ENCODE data around the gene RPRD1B. TPM values are rescaled to one million over a fixed set of nuclear protein-coding genes. Genes with fewer than 3 reads are reported as not detected.

RPRD1B gene
- polyA plus RNA-seq, 1 experiment = 23.7 TPM

GRCh38 chr20:38125157-38126056 lies 91.9 kb downstream of the RPRD1B start:
- DNase-seq (ENCODE audit: low read depth, low spot score) = no peak
- Histone ChIP-seq H3K4me3 (ENCODE audit: low read depth, low read length) (no peak overlapping the region), H3K9me3 (ENCODE audit: control insufficient read depth, insufficient read depth, low read length) (no peaks in the 10 kb centered on the region; the same call in 1 of the 2 replicates), H3K27me3 (ENCODE audit: control insufficient read depth, insufficient read depth, low read length) (no peaks in the 10 kb centered on the region), H3K27ac (ENCODE audit: low read depth, low read length) (peak overlapping the region; percentile 12)
- POLR2A ChIA-PET = interaction anchor here (1.0 kb wide), 2 partner anchors 41 to 52 kb away, joined by 3 to 6 read pairs; no protein-coding TSS in a partner anchor
- TF ChIP-seq CTCF (IDR thresholded peaks at IDR 0.05; ENCODE audit: low read depth, low read length) = peak; percentile 28; the same call in 1 of the 2 replicates
- CTCF ChIA-PET = interaction anchor here (1.0 to 1.7 kb wide), 2 partner anchors 52 to 98 kb away, joined by 5 read pairs; no protein-coding TSS in a partner anchor

GRCh38 chr20:38126146-38126921 lies 92.8 kb downstream of the RPRD1B start:
- no peaks in the 10 kb centered on the region; the same call in 1 of the 2 replicates for H3K9me3 ChIP-seq (ENCODE audit: control insufficient read depth, insufficient read depth, low read length)
- peak overlapping the region; percentile 71 for H3K27ac ChIP-seq (ENCODE audit: low read depth, low read length)
- DNase-seq (ENCODE audit: low read depth, low spot score) = no peak
- ChIA-PET CTCF (interaction anchor here (0.6 to 1.7 kb wide), 5 partner anchors 51 to 282 kb away, joined by 3 to 5 read pairs (median 3); no protein-coding TSS in a partner anchor), POLR2A (interaction anchor here (1.0 to 1.3 kb wide), 2 partner anchors 42 to 53 kb away, joined by 3 to 6 read pairs (median 4); no protein-coding TSS in a partner anchor)
- H3K27me3 ChIP-seq (ENCODE audit: control insufficient read depth, insufficient read depth, low read length) = no peaks in the 10 kb centered on the region
- no peak for TF ChIP-seq CTCF (IDR thresholded peaks at IDR 0.05; ENCODE audit: low read depth, low read length)
- H3K4me3 ChIP-seq (ENCODE audit: low read depth, low read length) = no peak overlapping the region

DNA sequence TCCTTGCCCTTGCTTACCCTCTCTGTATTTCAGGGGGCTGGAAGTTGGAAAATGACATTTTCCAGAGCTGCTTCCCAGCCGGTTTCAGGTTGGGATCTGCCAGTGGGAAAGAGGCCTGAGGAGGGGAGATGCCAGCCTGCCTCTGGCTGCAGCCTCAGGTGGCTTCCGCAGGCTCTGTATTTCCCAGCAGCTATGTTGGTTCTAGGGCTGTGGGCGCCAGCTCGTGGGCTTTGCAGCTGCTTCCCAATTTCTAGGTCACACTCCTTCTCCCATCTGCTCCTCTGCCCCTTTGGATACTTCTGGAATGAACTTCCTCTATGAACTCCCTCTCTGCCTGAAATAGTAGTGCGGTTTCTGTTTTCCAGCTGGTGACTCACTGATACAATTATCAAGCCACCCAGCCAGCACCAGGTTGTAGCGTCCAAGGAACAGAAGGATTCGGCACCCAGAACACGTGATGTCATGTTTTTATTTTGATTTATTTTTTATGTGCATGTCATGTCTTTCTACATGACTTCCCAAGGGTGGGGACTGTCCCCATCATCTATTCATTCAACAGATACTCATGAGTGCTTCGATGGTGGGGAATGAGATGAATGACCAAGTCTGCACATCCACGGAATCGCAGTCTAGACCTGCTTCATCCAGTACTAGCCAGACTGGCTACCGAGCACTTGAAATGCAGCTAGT lies 93.5 kb downstream of the RPRD1B start:
- Histone ChIP-seq H3K4me3 (ENCODE audit: low read depth, low read length) (no peak overlapping the region), H3K27ac (ENCODE audit: low read depth, low read length) (peak overlapping the region; percentile 71), H3K9me3 (ENCODE audit: control insufficient read depth, insufficient read depth, low read length) (no peaks in the 10 kb centered on the region; the same call in 1 of the 2 replicates), H3K27me3 (ENCODE audit: control insufficient read depth, insufficient read depth, low read length) (no peaks in the 10 kb centered on the region)
- ChIA-PET POLR2A (interaction anchor here (0.8 to 1.3 kb wide), 2 partner anchors 13 to 54 kb away, joined by 4 read pairs; no protein-coding TSS in a partner anchor), CTCF (interaction anchor here (0.6 to 1.7 kb wide), 5 partner anchors 52 to 281 kb away, joined by 3 to 5 read pairs (median 3); no protein-coding TSS in a partner anchor)
- no peak for TF ChIP-seq CTCF (IDR thresholded peaks at IDR 0.05; ENCODE audit: low read depth, low read length)
- no peak for DNase-seq (ENCODE audit: low read depth, low spot score)

DNA sequence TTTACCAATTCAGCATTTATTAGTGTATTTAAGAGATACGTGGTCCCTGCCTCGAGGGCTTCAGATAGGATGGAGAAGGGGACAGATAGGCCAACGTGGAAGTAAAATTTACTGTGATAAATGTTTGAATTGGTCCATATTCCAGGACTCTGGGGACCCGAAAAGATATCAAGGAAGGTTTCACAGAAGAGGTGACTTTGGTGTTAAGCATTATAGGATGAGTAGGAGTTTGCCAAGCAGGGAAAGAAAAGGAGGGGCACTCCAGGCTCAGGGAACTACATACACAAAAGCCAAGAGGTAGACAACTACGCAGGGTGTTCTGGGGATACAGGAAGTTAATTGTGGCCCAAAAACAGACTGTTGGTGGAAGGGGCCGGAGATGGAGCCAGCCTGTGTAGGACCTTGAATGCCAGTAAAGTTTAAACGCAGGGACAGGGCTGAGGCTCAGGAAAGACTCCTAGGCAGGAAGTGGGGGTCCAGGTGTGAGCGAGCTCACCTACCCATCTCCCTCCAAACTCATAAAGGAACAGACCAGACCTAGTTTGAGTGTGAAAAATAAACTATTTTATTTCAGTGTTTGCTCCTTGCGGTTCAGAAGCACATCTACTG lies 94.5 kb downstream of the RPRD1B start:
- Histone ChIP-seq H3K9me3 (ENCODE audit: control insufficient read depth, insufficient read depth, low read length) (no peaks in the 10 kb centered on the region; the same call in 1 of the 2 replicates), H3K27ac (ENCODE audit: low read depth, low read length) (peak overlapping the region; percentile 48), H3K4me3 (ENCODE audit: low read depth, low read length) (no peak overlapping the region), H3K27me3 (ENCODE audit: control insufficient read depth, insufficient read depth, low read length) (no peaks in the 10 kb centered on the region)
- ChIA-PET POLR2A (interaction anchor here (0.8 to 1.3 kb wide), 2 partner anchors 13 to 55 kb away, joined by 4 read pairs; no protein-coding TSS in a partner anchor), CTCF (interaction anchor here (0.8 to 1.5 kb wide), 2 partner anchors 71 to 94 kb away, joined by 3 to 4 read pairs; no protein-coding TSS in a partner anchor)
- DNase-seq (ENCODE audit: low read depth, low spot score) = no peak
- no peak for TF ChIP-seq CTCF (IDR thresholded peaks at IDR 0.05; ENCODE audit: low read depth, low read length)
